ENCODE results near the gene ASTN1. TPM values are rescaled to one million over a fixed set of nuclear protein-coding genes. Genes with fewer than 3 reads are reported as not detected.

ASTN1 gene
- total RNA-seq, 1 experiment from 2014 or later = 0.42 TPM

- Histone ChIP-seq H3K9me2 (ENCODE audit: insufficient read depth) (no peaks in the 10 kb centered on the region), H3K4me2 (ENCODE audit: low read length) (no peak overlapping the region), H3K27me3 (ENCODE audit: insufficient read depth, low read length) (0 out of 2 replicates have a peak, but pooled peaks cover 11% of the 10 kb centered on the region), H3K27ac (ENCODE audit: low read depth, low read length) (no peak overlapping the region), H3K9ac (ENCODE audit: low read length) (no peak overlapping the region), H3K36me3 (ENCODE audit: control insufficient read depth in 1 of 2, insufficient read depth in 2 of 2, low read length in 2 of 2) (no peaks in the 10 kb centered on the region), H4K20me1 (ENCODE audit: insufficient read depth) (no peaks in the 10 kb centered on the region), H2AFZ (ENCODE audit: low read depth, low read length, poor library complexity, severe bottlenecking) (no peak overlapping the region), H3K79me2 (ENCODE audit: insufficient read depth, low read length) (no peaks in the 10 kb centered on the region), H3K9me3 (ENCODE audit: control insufficient read depth in 1 of 2, insufficient read depth in 1 of 2, low read depth in 1 of 2, low read length in 2 of 2) (no peaks in the 10 kb centered on the region), H3K4me3 (replicated peaks in 1 of 2; ENCODE audit: low read depth in 1 of 2, low read length in 2 of 2) (no peak overlapping the region), H3K4me1 (ENCODE audit: control insufficient read depth in 1 of 2, insufficient read depth in 2 of 2, low read length in 2 of 2) (no peaks in the 10 kb centered on the region)
- CTCF ChIA-PET = no interaction called here
- BruUV-seq (replicated peaks) = no TSS peak
- TF ChIP-seq EGR1 (IDR thresholded peaks at IDR 0.05; ENCODE audit: low read depth) = no peak
- no peak for TF ChIP-seq POLR2A (IDR thresholded peaks at IDR 0.05; ENCODE audit: borderline replicate concordance, extremely low read depth, insufficient read depth, insufficient read length)
- TF ChIP-seq ZBTB33 (IDR thresholded peaks at IDR 0.05; ENCODE audit: extremely low read depth, insufficient replicate concordance, low read length) = no peak
- TF ChIP-seq YY1 (IDR thresholded peaks at IDR 0.05; ENCODE audit: extremely low read depth, insufficient replicate concordance, low read depth, low read length) = no peak
- TF ChIP-seq EZH2phosphoT487 (IDR thresholded peaks at IDR 0.05; ENCODE audit: borderline replicate concordance) = no peak
- no peak for TF ChIP-seq MAX (IDR thresholded peaks at IDR 0.05)
- TF ChIP-seq ZNF274 (IDR thresholded peaks at IDR 0.05; ENCODE audit: low read depth, low read length) = no peak
- no peak for TF ChIP-seq ATF3 (IDR thresholded peaks at IDR 0.05)
- TF ChIP-seq JUND (IDR thresholded peaks at IDR 0.05) = no peak
- no peak for TF ChIP-seq ELF1 (IDR thresholded peaks at IDR 0.05; ENCODE audit: borderline replicate concordance, low read depth)
- no peak for TF ChIP-seq RAD21 (IDR thresholded peaks at IDR 0.05; ENCODE audit: low read depth)
- no peak for TF ChIP-seq SP1 (IDR thresholded peaks at IDR 0.05; ENCODE audit: low read depth)
- TF ChIP-seq CBX3 (IDR thresholded peaks at IDR 0.05; ENCODE audit: low read depth) = no peak
- no peak for TF ChIP-seq SIN3A (IDR thresholded peaks at IDR 0.05; ENCODE audit: low read depth)
- no peak for TF ChIP-seq ZFX (IDR thresholded peaks at IDR 0.05)
- no peak for TF ChIP-seq CTCF (IDR thresholded peaks at IDR 0.05 in 2 of 3, conservative IDR thresholded peaks at IDR 0.05 in 1 of 3; ENCODE audit: borderline replicate concordance in 1 of 3, insufficient read depth in 1 of 3, low read depth in 2 of 3, low read length in 2 of 3)
- no peak for TF ChIP-seq TCF7L2 (IDR thresholded peaks at IDR 0.05; ENCODE audit: borderline replicate concordance, extremely low read depth, insufficient read depth, insufficient read length)
- TF ChIP-seq FOSL1 (IDR thresholded peaks at IDR 0.05; ENCODE audit: low read depth) = no peak
- no peak for TF ChIP-seq POLR2AphosphoS5 (IDR thresholded peaks at IDR 0.05; ENCODE audit: low read depth, low read length)
- no peak for TF ChIP-seq EZH2 (IDR thresholded peaks at IDR 0.05)
- ATAC-seq (no peak), DNase-seq (ENCODE audit: low read depth, low spot score) (no peak)
- RAD21 ChIA-PET (ENCODE audit: low non-redundant PET in 1 of 2, low total read pairs in 2 of 2, uncharacterized antibody in 2 of 2, unreplicated experiment in 2 of 2) = no interaction called here
- POLR2A ChIA-PET = no interaction called here
- intact Hi-C loops (cut with micrococcal nuclease) = no loop called here
Measured at GRCh38 chr1:177044390-177044789, 120.1 kb downstream of the ASTN1 start.

Measured in HCT116 (cell line).